K562 (cell line): Measurements from ENCODE around the gene CLCN6. TPM values are rescaled to one million over a fixed set of nuclear protein-coding genes. Genes with fewer than 3 reads are reported as not detected.

Source experiments
- ATAC-seq: fragments of 200-7000 bp; cut with Tn5 transposase; 3 replicates; pipeline ENCODE4 v1.9.1; 2020; ENCODE audit warnings: moderate library complexity
- BruUV-seq: library from RNA; stranded (reverse); fragments of 400-500 nt; replicated peaks from 2 replicates; lab custom pipeline; 2021; lab: Mats Ljungman, UMichigan
- CTCF ChIA-PET: fragments of 300-600 bp; formaldehyde crosslinking; extraction: SDS; loops from one replicate; lab custom pipeline; 2021; ENCODE audit warnings: low intra/inter-chr PET ratio; lab: Yijun Ruan, JAX
- POLR2A ChIA-PET: fragments of 300-600, 350-650 bp; sonication (Branson Sonifier 250); formaldehyde crosslinking; extraction: SDS; loops from one replicate; lab custom pipeline; 2021; ENCODE audit warnings: antibody characterized with exemption, inconsistent platforms; lab: Yijun Ruan, JAX
- DNase-seq, 4 experiments: peaks; one replicate each; pipeline versions ENCODE4 v3.0.0 to v3.0.0-alpha.2; 2011 to 2018; ENCODE audit warnings: low spot score in 3 of 4, mixed read lengths in 3 of 4; ENCODE audit errors: extremely low read depth in 1 of 4
- FAIRE-seq: peaks from 2 replicates; lab custom pipeline; 2011; peaks lifted over from hg19 to GRCh38; lab: Jason Lieb, UNC
- H2AFZ ChIP-seq: 2 replicates; pipeline ENCODE4 v1.6.0; 2011; ENCODE audit warnings: low read depth, low read length, control low read depth, inconsistent platforms
- H3K27ac ChIP-seq: fragments of 200-600 bp; 3 replicates; pipeline ENCODE4 v1.8.0; 2011; ENCODE audit warnings: low read depth, mild to moderate bottlenecking, control low read depth, inconsistent platforms, low read length, moderate library complexity, mixed read lengths; ENCODE audit errors: extremely low read depth
- H3K27me3 ChIP-seq, 2 experiments: fragments of 300-600 bp in 1 of 2; 2 replicates in 1 of 2; 3 replicates in 1 of 2; pipeline versions ENCODE4 v1.6.0 to v1.8.0; 2011; ENCODE audit warnings: inconsistent platforms in 2 of 2, low read length in 2 of 2, mild to moderate bottlenecking in 1 of 2, mixed read lengths in 1 of 2, moderate library complexity in 1 of 2; ENCODE audit not compliant: control insufficient read depth in 2 of 2, insufficient read depth in 2 of 2
- H3K36me3 ChIP-seq: fragments of 300-600 bp; 3 replicates; pipeline ENCODE4 v1.8.0; 2011; ENCODE audit warnings: mild to moderate bottlenecking, low read length, inconsistent platforms; ENCODE audit not compliant: control insufficient read depth, insufficient read depth
- H3K4me1 ChIP-seq, 2 experiments: fragments of 200-600 bp in 1 of 2; replicated peaks in 1 of 2; 2 replicates in 1 of 2; 3 replicates in 1 of 2; pipeline versions ENCODE4 v1.5.1 to v1.8.0; 2011; ENCODE audit warnings: inconsistent platforms in 2 of 2, low read length in 2 of 2, mild to moderate bottlenecking in 1 of 2, mixed read lengths in 1 of 2, moderate library complexity in 1 of 2; ENCODE audit not compliant: control insufficient read depth in 2 of 2, insufficient read depth in 2 of 2
- H3K4me2 ChIP-seq: 2 replicates; pipeline ENCODE4 v1.6.1; 2011; ENCODE audit warnings: low read length, control low read depth, inconsistent platforms, mixed read lengths; ENCODE audit not compliant: insufficient read depth
- H3K4me3 ChIP-seq: fragments of 200-600 bp; sonication (generic), shearing (Covaris generic); 2 replicates; pipeline ENCODE4 v1.5.1; 2016; ENCODE audit warnings: control low read depth, inconsistent platforms
- H3K79me2 ChIP-seq: fragments of 200-600 bp; 3 replicates; pipeline ENCODE4 v1.8.0; 2011; ENCODE audit warnings: low read length, inconsistent platforms; ENCODE audit not compliant: control insufficient read depth, insufficient read depth
- H3K9ac ChIP-seq, 2 experiments: 2 replicates each; pipeline versions ENCODE4 v1.6.0 to v1.6.1; 2011; ENCODE audit warnings: low read depth in 2 of 2, low read length in 2 of 2, control low read depth in 1 of 2, inconsistent platforms in 1 of 2, mild to moderate bottlenecking in 1 of 2, mixed read lengths in 1 of 2; ENCODE audit not compliant: insufficient read depth in 1 of 2
- H3K9me1 ChIP-seq: one replicate; pipeline ENCODE4 v1.6.0; 2011; ENCODE audit warnings: inconsistent platforms, mild to moderate bottlenecking, low read length, moderate library complexity; ENCODE audit not compliant: control insufficient read depth, insufficient read depth
- H3K9me3 ChIP-seq: replicated peaks from 2 replicates; pipeline ENCODE4 v1.5.1; 2011; ENCODE audit warnings: low read depth, low read length, inconsistent platforms; ENCODE audit not compliant: control insufficient read depth, insufficient read depth
- H4K20me1 ChIP-seq: replicated peaks from 2 replicates; pipeline ENCODE4 v1.6.1; 2011; ENCODE audit warnings: low read length, inconsistent platforms, mixed read lengths; ENCODE audit not compliant: control insufficient read depth, insufficient read depth
- CTCF ChIP-seq, 3 experiments: IDR thresholded peaks in 2 of 3; conservative IDR thresholded peaks in 1 of 3; 2 replicates each; pipeline ENCODE4 v1.5.1; 2011 to 2012; ENCODE audit warnings: low read length in 3 of 3, mild to moderate bottlenecking in 3 of 3, control low read depth in 2 of 3, improper control_type of control experiment in 1 of 3, inconsistent platforms in 1 of 3, low read depth in 1 of 3, mixed read lengths in 1 of 3, moderate library complexity in 1 of 3; ENCODE audit not compliant: insufficient read depth in 2 of 3
- NCOA1 ChIP-seq: fragments of 450-650 bp; IDR thresholded peaks from 2 replicates; pipeline ENCODE4 v1.6.1; 2016; ENCODE audit warnings: low read depth
- OTX1 ChIP-seq: fragments of 450-650 bp; formaldehyde crosslinking; IDR thresholded peaks from 2 replicates; pipeline ENCODE4 v1.4.0; 2022; ENCODE audit warnings: mild to moderate bottlenecking
- TAF9B ChIP-seq: fragments of 450-650 bp; IDR thresholded peaks from 2 replicates; pipeline ENCODE4 v1.6.1; 2018; ENCODE audit warnings: mild to moderate bottlenecking; ENCODE audit not compliant: partially characterized antibody
- TEAD1 ChIP-seq, 2 experiments: fragments of 450-650 bp in 1 of 2; sonication (generic) in 1 of 2; formaldehyde crosslinking; IDR thresholded peaks; 2 replicates each; pipeline versions ENCODE4 v1.4.0 to v1.8.0; 2020 to 2022; ENCODE audit warnings: mild to moderate bottlenecking in 2 of 2, missing genetic modification reagents in 1 of 2
- YY1 ChIP-seq, 3 experiments: IDR thresholded peaks; 2 replicates each; pipeline ENCODE4 v1.6.1; 2011; ENCODE audit warnings: low read length in 2 of 3, mild to moderate bottlenecking in 2 of 3, moderate library complexity in 2 of 3, borderline replicate concordance in 1 of 3, control low read depth in 1 of 3, low read depth in 1 of 3; ENCODE audit not compliant: insufficient read depth in 3 of 3, insufficient replicate concordance in 2 of 3, control insufficient read depth in 1 of 3, insufficient read length in 1 of 3; ENCODE audit errors: extremely low read depth in 1 of 3
- ZNF12 ChIP-seq: sonication (generic); formaldehyde crosslinking; IDR thresholded peaks from 2 replicates; pipeline ENCODE4 v1.4.0; 2020; ENCODE audit warnings: mild to moderate bottlenecking, missing genetic modification reagents
- WGBS: fragments of 100-300 bp; shearing (Covaris generic); methylation state at CpG from one replicate; pipeline ENCODE4 v1.1.6; 2016; ENCODE audit warnings: low coverage, mixed read lengths; ENCODE audit not compliant: insufficient coverage; ENCODE audit errors: missing lambda C conversion rate; 5-methylcytosine and 5-hydroxymethylcytosine counted together
- in situ Hi-C: fragments of 300-500 bp; cut with MboI; formaldehyde crosslinking; loops from 4 replicates; pipeline ENCODE4 v1.15.0; 2018; ENCODE audit warnings: inconsistent platforms, mixed read lengths
- intact Hi-C: fragments of 100-400 bp; cut with micrococcal nuclease; formaldehyde crosslinking; loops from 2 replicates; pipeline ENCODE4 v1.14.2; 2022
- polyA plus RNA-seq, 8 experiments: library from polyadenylated mRNA; depleted of rRNA in 4 of 8; stranded (reverse) in 5 of 8; unstranded in 3 of 8; fragments of >200 nt; fragmentation: Nextera tagmentation in 2 of 8; fragmentation: Illumina TruSeq in 1 of 8; extraction: Ambion mirVana in 2 of 8; extraction: Trizol in 1 of 8; gene quantifications; 2 replicates each; pipeline versions ENCODE4 v1.2.1 to v1.2.3, GENCODE V29; 2011 to 2014; ENCODE audit warnings: inconsistent platforms in 1 of 8, missing spikeins in 1 of 8
- total RNA-seq, 7 experiments: library from RNA; depleted of rRNA in 6 of 7; stranded (reverse); fragments of >200 nt in 6 of 7; fragmentation: Illumina TruSeq in 2 of 7; extraction: Trizol in 2 of 7; gene quantifications; 2 replicates each; pipeline versions ENCODE4 v1.2.1 to v1.2.3, GENCODE V29; 2011 to 2021; ENCODE audit warnings: low replicate concordance in 1 of 7

The CLCN6 gene
- total and polyA plus RNA-seq, 9 of the 15 experiments (the other 6 are each of a cell fraction or from before 2014, with no cell fraction given) = 2.0 to 21.8 (median 13.6) TPM

GRCh38 chr1:11875094-11875493 is 69.1 kb downstream of the CLCN6 start:
- Histone ChIP-seq H3K79me2 (no peaks in the 10 kb centered on the region), H2AFZ (peak overlapping the region; percentile 57), H3K4me3 (no peak overlapping the region), H3K9me1 (no peaks in the 10 kb centered on the region), H3K4me2 (no peak overlapping the region), H4K20me1 (no peaks in the 10 kb centered on the region), H3K27ac (no peak overlapping the region), H3K4me1 (peaks cover 17 to 45% of the 10 kb centered on the region in 2 experiments), H3K9me3 (no peaks in the 10 kb centered on the region), H3K27me3 (no peaks in the 10 kb centered on the region), H3K36me3 (no peaks in the 10 kb centered on the region), H3K9ac (peak overlapping the region in 1 of 2 experiments; percentile 3; a peak in 1 of 4 replicates)
- BruUV-seq = no TSS peak
- WGBS = 64% methylated on average over 9 of the region's 10 CpGs
- no peak for DNase-seq
- TF ChIP-seq YY1 (IDR thresholded peaks at IDR 0.05; ENCODE audit: borderline replicate concordance in 1 of 3, control insufficient read depth in 1 of 3, extremely low read depth in 1 of 3, insufficient read depth in 3 of 3, insufficient read length in 1 of 3, insufficient replicate concordance in 2 of 3, low read depth in 1 of 3, low read length in 2 of 3) = peak in 1 of 3 experiments; percentile 58
- TF ChIP-seq TEAD1 (CRISPR knock-in tag; IDR thresholded peaks at IDR 0.05) = no peak
- TF ChIP-seq CTCF (IDR thresholded peaks at IDR 0.05 in 2 of 3, conservative IDR thresholded peaks at IDR 0.05 in 1 of 3; ENCODE audit: insufficient read depth in 2 of 3, low read depth in 1 of 3, low read length in 3 of 3) = peak in 2 of 3 experiments; percentile 23 to 31; a peak in 1 of 6 replicates
- TF ChIP-seq OTX1 = no peak
- no peak for TF ChIP-seq NCOA1
- no peak for TF ChIP-seq ZNF12 (CRISPR knock-in tag)
- no peak for TF ChIP-seq TAF9B
- ChIA-PET POLR2A (interaction anchor here (0.6 to 2.3 kb wide), 2 partner anchors 13 to 34 kb away, joined by 3 to 34 read pairs; no protein-coding TSS in a partner anchor), CTCF (no interaction called here)
- no peak for FAIRE-seq
- in situ Hi-C loops (no loop called here), intact Hi-C loops (no loop called here)
- peak; percentile 26 for ATAC-seq
